Panc1 (cell line): ENCODE measurements around the gene CPLX3.

Experiments used
- CTCF ChIP-seq: fragments of 450-650 bp; IDR thresholded peaks from 2 replicates; pipeline ENCODE4 v1.5.1; 2017; ENCODE audit warnings: mild to moderate bottlenecking
- POLR2AphosphoS5 ChIP-seq: IDR thresholded peaks from 2 replicates; pipeline ENCODE4 v1.6.1; 2012; ENCODE audit warnings: mild to moderate bottlenecking, low read depth, low read length, moderate library complexity
- TCF7L2 ChIP-seq: IDR thresholded peaks from 2 replicates; pipeline ENCODE4 v1.6.1; 2011; ENCODE audit warnings: mild to moderate bottlenecking, low read depth, low read length, inconsistent platforms
- TF ChIP-seq, protein P1 (sequence below), 2 experiments: IDR thresholded peaks; 2 replicates each; pipeline ENCODE4 v1.6.1; 2011 to 2012; ENCODE audit warnings: low read depth in 2 of 2, control low read depth in 1 of 2, low read length in 1 of 2, mild to moderate bottlenecking in 1 of 2, moderate library complexity in 1 of 2; ENCODE audit not compliant: insufficient read depth in 1 of 2

DNA sequence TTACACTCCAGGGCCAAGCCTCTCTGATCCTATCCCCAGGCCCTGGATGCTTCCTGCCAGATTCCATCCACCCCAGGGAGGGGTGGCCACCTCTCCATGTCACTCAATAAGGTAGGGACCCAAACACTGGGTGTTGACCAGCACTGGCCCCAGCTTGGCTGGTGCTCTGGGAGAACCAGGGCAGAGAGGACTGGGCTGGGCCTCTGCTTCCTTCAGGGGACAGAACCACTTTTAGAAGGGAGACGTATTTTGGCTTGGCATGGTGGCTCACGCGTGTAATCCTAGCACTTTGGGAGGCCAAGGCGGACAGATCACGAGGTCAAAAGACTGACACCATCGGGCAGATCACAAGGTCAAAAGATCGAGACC lies 4.7 kb upstream of the CPLX3 start:
- TF ChIP-seq CTCF (no peak), TCF7L2 (no peak), POLR2AphosphoS5 (no peak)
- TF ChIP-seq, protein P1, sequence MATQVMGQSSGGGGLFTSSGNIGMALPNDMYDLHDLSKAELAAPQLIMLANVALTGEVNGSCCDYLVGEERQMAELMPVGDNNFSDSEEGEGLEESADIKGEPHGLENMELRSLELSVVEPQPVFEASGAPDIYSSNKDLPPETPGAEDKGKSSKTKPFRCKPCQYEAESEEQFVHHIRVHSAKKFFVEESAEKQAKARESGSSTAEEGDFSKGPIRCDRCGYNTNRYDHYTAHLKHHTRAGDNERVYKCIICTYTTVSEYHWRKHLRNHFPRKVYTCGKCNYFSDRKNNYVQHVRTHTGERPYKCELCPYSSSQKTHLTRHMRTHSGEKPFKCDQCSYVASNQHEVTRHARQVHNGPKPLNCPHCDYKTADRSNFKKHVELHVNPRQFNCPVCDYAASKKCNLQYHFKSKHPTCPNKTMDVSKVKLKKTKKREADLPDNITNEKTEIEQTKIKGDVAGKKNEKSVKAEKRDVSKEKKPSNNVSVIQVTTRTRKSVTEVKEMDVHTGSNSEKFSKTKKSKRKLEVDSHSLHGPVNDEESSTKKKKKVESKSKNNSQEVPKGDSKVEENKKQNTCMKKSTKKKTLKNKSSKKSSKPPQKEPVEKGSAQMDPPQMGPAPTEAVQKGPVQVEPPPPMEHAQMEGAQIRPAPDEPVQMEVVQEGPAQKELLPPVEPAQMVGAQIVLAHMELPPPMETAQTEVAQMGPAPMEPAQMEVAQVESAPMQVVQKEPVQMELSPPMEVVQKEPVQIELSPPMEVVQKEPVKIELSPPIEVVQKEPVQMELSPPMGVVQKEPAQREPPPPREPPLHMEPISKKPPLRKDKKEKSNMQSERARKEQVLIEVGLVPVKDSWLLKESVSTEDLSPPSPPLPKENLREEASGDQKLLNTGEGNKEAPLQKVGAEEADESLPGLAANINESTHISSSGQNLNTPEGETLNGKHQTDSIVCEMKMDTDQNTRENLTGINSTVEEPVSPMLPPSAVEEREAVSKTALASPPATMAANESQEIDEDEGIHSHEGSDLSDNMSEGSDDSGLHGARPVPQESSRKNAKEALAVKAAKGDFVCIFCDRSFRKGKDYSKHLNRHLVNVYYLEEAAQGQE (IDR thresholded peaks at IDR 0.05; ENCODE audit: insufficient read depth in 1 of 2, low read depth in 2 of 2, low read length in 1 of 2) = no peak
